Measurements from ENCODE around the gene PALLD.

GRCh38 chr4:168787801-168788595 lies 291.1 kb downstream of the PALLD start:
- no peak for TF ChIP-seq BCLAF1 (IDR thresholded peaks at IDR 0.05)
- no peak for TF ChIP-seq NCOA1 (CRISPR knock-in tag; IDR thresholded peaks at IDR 0.05)
- TF ChIP-seq PRPF4 (IDR thresholded peaks at IDR 0.05; ENCODE audit: low read depth, low read length, poor library complexity, severe bottlenecking), result no peak
- no peak for TF ChIP-seq RFX5 (IDR thresholded peaks at IDR 0.05; ENCODE audit: low read depth, low read length)
- TF ChIP-seq KAT8 (CRISPR knock-in tag; IDR thresholded peaks at IDR 0.05), result no peak
- TF ChIP-seq SP1 (IDR thresholded peaks at IDR 0.05), result no peak
- TF ChIP-seq SP1 (CRISPR knock-in tag; IDR thresholded peaks at IDR 0.05), result no peak
- TF ChIP-seq KDM4B (CRISPR knock-in tag; IDR thresholded peaks at IDR 0.05), result no peak
- no peak for TF ChIP-seq CTCF (CRISPR knock-in tag; IDR thresholded peaks at IDR 0.05)
- no peak for TF ChIP-seq CEBPG (CRISPR knock-in tag; IDR thresholded peaks at IDR 0.05)
- TF ChIP-seq ATF6 (CRISPR knock-in tag; conservative IDR thresholded peaks at IDR 0.05), result no peak
- TF ChIP-seq ZHX1 (CRISPR knock-in tag; IDR thresholded peaks at IDR 0.05; ENCODE audit: low read depth), result no peak
- no peak for TF ChIP-seq MXD1 (CRISPR knock-in tag; IDR thresholded peaks at IDR 0.05)
